GM19023 (cell line): ENCODE results near the gene GPT2.

Experiments
- ATAC-seq: cut with Tn5 transposase; IDR thresholded peaks from one replicate; pipeline ENCODE4 v1.9.1; 2021; ENCODE audit warnings: mild to moderate bottlenecking, moderate library complexity; ENCODE audit not compliant: unreplicated experiment

The GPT2 gene, protein sequence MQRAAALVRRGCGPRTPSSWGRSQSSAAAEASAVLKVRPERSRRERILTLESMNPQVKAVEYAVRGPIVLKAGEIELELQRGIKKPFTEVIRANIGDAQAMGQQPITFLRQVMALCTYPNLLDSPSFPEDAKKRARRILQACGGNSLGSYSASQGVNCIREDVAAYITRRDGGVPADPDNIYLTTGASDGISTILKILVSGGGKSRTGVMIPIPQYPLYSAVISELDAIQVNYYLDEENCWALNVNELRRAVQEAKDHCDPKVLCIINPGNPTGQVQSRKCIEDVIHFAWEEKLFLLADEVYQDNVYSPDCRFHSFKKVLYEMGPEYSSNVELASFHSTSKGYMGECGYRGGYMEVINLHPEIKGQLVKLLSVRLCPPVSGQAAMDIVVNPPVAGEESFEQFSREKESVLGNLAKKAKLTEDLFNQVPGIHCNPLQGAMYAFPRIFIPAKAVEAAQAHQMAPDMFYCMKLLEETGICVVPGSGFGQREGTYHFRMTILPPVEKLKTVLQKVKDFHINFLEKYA

GRCh38 chr16:46883690-46884512, at the start of gene GPT2:
Gene GPT2 (plus strand): TSS chr16:46884362. CDS start chr16:46884716, 354 bp downstream.
- ATAC-seq, result peak; percentile 98

DNA sequence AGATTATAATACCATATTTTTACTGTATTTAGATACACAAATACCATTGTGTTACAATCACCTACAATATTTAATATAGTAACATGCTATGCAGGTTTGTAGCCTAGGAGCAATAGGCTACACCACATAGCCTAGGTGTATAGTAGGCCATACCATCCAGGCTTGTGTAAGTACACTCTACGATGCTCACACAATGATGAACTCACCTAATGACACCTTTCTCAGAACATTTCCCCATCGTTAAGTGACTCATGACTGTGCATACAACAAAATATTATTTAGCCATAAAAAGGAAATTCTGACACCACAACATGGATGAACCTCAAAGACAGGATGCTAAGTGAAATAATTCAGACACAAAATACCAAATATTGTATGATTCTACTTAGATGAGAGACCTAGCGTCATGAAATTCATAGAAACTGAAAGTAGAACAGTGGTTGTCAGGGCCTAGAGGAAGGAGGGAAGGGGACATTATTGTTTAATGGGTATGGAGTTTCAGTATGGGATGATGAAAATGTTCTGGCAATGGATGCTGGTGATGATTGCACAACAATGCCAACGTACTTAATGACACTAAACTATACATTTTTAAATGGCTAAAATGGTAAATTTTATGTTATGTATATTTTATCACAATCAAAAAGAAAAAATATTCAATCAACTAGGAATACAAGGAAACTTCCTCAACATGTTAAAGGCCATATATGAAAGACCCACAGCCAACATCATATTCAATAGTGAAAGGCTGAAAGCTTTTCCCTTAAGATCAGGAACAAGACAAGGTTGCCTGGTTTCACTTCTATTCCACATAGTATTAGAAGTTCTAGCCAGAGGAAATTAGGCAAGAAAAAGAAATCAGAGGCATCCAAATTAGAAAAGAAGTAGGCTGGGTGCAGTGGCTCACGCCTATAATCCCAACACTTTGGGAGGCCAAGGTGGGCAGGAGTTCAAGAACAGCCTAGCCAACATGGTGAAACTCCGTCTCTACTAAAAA, 47.3 kb upstream of the GPT2 start:
- ATAC-seq, result no peak

DNA sequence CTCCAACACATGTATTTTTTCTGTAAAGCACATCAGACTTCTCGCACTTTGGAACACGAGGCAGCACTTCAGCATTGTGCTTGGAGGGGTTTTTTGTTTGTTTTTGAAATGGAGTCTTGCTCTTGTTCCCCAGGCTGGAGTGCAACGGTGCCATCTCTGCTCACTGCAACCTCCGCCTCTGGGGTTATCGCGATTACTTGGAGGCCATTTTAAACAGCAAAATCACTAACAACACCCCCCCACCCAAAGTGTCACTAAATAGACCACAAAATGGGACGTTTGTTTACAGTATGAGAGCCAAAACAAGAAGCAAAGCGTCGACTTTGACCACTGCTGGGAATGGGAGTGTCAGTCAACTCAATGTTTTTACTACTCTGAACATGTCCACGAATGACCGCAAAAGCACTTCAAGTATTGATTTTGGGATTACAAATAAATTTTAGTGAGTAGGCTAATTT, 44.1 kb upstream of the GPT2 start:
- no peak for ATAC-seq

GRCh38 chr16:46842192-46842895, 41.8 kb upstream of the GPT2 start:
- no peak for ATAC-seq

- ATAC-seq, result no peak
Observed at GRCh38 chr16:46843898-46844642, 40.1 kb upstream of the GPT2 start.

DNA sequence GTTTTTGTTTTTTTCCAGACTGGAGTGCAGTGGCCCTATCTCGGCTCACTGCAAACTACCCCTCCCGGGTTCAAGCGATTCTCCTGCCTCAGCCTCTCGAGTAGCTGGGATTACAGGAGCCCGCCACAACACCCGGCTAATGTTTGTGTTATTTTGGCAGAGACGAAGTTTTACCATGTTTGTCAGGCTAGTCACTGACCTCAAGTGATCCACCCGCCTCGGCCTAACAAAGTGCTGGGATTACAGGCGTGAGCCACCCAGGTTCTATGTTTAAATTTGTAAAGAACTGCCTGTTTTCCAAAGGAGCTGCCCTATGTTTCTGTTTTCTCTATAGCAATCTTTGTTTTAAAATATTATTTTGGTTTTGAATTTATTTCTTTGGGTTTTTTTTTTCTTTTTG, 39.4 kb upstream of the GPT2 start:
- no peak for ATAC-seq

DNA sequence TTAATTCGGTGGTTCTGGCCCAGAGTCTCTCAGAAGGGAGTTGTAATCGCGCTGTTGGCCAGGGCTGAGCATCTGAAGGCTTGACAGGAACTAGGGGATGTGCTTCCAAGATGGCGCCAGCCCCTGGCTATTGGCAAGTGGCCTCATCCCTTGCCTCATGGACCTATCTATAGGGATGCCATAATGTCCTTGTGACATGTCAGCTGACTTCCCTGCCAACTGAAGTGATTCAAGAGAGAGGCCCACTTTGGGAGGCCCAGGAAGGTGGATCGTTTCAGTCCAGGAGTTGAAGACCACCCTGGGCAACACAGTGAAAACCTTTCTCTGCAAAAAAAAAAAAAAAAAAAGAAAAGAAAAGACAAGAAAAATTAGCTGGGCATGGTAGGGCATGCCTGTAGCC, 38.2 kb upstream of the GPT2 start:
- no peak for ATAC-seq

DNA sequence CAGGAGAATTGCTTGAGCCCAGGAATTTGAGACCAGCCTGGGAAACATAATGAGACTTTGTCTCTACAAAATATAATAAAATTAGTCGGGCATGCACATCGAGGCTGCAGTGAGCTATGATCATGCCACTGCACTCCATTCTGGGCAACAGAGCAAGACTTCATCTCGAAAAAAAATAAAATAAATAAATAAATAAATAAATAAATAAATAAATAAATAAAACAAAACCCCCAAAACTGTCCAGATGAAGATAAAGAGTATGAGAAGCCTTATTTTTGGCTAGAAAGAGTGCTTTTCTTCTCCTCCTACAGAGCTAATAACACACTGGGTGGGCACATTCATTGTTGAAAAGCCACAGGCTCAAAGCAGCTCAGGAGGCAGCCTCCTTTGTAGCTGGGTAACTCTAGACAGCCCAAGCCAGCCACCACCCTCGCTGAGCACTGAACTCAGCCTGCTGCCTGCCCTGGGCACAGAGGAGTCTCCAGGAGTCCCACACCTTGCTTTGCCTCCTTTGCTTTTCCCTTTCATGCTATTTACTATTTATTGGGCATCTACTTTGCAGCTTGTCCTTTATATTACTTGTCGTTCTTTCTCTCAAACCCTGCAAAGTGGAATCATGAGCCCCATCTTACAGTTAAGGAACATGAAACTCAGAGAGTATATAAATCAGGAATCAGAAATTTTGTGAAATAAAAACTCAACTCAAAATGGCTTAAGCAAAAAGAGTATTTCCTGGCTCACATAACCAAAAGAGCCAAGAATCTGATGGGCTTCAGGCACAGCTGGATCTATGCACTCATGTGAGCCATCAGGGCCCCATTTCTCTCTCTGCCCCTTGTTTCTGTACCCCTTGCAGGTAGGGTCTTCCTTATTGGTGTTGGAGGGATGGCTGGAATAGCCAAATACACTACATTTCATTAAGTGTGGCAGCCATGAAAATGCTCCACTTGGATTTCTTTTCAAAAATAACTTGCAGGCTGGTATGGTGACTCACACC, 35.1 kb upstream of the GPT2 start:
- ATAC-seq, result no peak

DNA sequence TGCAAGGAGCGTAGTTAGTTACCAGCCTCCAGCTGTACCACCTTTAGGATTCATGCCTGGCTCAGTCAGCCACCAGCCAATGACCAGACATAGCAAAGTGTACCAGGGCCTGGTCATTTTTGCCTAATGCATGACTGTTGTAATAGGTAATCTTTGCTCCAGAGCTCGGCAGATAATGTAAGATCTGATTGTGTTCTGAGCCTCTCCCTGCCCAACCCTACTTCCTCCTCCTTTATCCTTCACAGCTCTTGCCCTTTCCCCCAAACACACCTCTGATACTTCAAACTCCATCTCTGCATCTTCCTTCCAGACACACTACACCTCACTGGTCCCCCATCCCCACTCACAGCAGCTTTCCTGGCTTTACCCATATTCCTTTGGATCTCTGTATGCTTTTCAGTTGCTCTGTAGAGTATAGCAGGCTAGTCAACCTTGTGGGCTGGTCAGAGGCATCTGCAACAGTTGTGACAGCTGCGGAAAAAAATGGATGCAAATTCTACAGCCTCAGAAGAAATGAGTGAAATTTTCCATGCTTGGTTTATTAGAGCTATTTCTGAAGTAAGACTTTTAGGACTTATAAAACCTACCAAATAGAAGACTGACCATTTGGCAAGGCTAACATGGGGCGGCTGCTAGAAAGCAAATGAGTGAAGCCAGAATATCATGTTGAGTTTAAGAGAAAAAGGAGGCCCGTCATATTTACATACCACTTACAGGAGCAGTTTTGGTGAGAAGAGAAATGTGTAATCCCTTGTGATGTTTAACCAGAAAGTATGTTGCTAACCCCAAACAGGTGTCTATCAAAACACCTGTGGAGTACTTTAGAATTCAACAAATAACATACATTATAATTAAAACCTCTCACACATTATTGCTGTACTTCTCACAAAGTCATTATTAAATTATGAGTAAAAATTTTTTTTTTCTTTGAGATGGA, 33.3 kb upstream of the GPT2 start:
- ATAC-seq, result peak; percentile 77

- ATAC-seq, result no peak
Observed at GRCh38 chr16:46852130-46852529, 32.0 kb upstream of the GPT2 start.

DNA sequence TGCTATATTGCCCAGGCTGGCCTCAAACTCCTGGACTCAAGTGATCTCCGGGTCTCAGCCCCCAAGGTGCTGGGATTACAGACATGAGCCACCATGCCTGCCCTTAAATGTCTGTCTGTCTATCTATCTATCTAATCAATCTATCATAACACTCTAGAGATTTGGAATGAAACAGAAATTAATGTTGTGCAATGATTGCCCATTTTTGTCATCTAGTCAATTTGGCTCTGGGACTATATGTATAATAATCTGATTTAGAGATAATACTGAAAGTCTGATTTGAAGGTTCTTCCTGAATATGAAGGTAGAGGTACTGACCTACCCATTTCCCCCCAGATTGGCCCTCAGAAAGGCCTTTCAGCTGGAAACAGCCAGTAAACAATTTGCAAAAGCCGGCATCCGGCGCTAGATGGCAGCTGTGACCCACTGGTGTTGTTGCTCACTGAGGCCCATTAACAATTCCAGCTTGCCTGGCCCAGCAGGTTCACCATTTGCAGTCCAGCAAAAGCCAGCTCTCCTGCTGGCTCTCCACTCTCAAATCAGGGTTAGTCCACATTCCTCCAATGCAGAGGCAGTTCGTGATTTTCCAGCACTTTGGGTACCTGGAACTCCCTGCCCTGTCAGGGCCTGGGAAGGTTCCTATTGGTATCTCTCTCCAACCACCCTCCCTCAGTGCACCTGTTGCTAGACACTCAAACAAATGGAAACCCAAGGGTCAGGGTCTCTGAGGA, 30.3 kb upstream of the GPT2 start:
- ATAC-seq, result no peak

DNA sequence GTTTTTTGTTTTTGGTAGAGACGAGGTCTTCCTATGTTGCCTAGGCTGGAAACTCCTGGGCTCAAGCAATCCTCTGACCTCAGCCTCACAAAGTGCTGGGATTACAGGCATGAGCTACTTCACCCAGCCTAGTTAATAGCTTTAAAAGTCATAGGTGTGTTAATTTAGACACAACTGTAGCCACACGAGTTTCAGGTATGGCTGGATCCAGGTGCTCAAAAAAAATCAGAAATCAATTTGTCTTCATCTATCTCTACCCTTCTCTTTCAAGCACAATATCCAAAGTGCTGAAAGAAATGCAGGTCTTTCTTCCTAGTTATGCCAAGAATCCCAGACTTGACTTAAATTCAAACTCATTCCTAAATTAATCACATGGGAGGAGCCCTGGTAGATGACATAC, 29.3 kb upstream of the GPT2 start:
- ATAC-seq, result no peak

GRCh38 chr16:46855389-46855788, 28.8 kb upstream of the GPT2 start:
- no peak for ATAC-seq

- no peak for ATAC-seq
Observed at GRCh38 chr16:46857368-46857945, 26.7 kb upstream of the GPT2 start.

- ATAC-seq, result no peak
Observed at GRCh38 chr16:46858151-46858550, 26.0 kb upstream of the GPT2 start.

GRCh38 chr16:46859719-46860152, 24.4 kb upstream of the GPT2 start:
- no peak for ATAC-seq
